Stimulated activated CD4-positive, alpha-beta T cell treated with anti-CD3 and anti-CD28 coated beads, Interleukin-1b, Interleukin-23, amount 100 ng/mL, for 48 hours (primary cell): ENCODE results near the gene PXN.
A peak's percentile ranks its signal among the peaks of the same experiment; 100 is the strongest.
"Not testable (repeated sequence)": the region's sequence is repeated elsewhere in the genome, so short reads cannot be mapped to it uniquely, and the experiment has no call there.

ENCODE experiments used
- DNase-seq: peaks from one replicate; pipeline ENCODE4 v3.0.0-alpha.2; 2020

PXN gene

DNA sequence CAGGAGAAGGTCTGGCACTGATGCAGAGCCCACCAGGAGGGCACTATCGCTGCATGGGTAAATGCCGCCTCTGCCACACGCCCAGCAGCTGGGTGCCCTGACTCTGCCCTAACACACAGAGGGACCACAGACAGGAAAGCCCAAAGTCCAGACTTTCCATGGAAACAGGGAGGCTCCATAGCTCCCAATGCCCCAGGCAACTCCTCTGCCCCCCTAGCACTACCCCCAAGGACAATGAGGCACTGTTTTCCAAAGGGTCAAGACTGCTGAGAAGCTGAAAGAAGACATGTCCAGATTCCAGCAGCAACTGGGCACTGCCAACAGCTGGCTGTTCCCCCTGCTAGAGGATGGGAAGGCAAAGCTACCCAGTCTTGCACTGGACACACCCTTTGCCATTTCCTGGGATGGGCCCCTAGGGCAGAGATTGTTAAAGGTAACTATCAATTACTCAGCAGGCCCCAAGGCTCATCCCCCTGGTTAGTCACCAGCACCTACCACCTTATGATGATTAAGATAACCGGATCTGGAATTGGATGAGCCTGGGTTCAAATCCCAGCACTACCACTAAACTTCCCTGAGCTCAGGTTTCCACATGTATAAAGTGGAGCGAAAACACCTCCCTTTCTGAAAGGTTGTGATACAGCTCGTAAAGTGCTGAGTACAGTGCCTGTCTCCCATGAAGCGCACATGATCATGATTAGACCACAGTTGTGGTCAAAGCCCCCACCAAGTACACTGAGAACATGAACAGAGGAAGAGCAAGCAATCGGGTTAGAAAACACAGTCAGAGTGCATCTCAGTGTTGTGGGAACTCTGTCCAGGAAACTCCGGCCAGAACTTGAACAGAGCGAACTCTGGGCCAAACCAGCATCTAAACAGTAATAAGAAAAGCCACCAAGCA, 3.3 kb downstream of the PXN start:
- DNase-seq = no peak

- DNase-seq = no peak
Measured at GRCh38 chr12:120260607-120261006, 4.9 kb downstream of the PXN start.

GRCh38 chr12:120259418-120260202, 5.9 kb downstream of the PXN start:
- DNase-seq = no peak

DNA sequence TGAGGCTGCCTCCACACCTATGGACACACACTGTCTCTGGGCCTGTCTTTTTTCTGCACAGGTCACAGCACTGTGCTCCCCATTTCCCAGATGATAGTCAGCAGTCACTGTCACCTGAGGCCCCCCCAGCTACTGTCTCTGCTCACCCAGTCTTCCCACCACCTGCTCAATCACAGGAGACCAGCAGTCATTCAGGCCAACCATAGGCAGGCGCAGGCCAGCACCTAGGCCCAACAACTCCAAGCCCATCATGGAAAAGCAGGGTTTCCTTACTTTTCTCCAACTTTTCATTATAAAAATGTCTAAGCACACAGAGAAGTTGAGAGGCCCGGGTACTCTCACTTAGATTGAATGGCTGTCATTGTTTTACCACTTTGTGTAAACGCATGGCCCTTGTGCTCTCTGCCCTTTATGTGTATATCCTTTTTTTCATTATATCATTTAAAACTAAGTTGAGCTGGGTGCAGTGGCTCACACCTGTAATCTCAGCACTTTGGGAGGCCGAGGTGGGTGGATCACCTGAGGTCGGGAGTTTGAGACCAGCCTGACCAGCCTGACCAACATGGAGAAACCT, 7.1 kb downstream of the PXN start:
- no peak for DNase-seq

GRCh38 chr12:120257041-120257821, 8.3 kb downstream of the PXN start:
- DNase-seq = no peak

DNA sequence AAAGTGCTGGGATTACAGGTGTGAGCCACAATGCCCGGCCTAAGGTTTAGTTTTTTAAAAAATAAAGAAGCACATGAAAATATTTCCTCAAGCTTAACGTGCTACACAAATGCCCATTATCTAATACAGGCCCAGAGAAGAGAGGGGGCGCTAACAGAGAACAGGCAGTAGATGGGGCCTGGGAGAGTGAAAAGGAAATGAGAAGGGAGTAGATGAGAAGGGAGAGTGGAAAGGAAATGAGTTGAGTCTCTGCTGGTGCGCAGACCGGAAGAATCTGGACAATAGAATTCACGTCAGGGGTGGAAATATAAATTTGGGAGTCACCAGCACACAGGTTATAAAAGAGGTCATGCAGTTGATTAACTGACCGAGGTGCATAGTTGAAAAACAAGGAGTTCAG, 10.7 kb downstream of the PXN start:
- no peak for DNase-seq

- not testable (repeated sequence) for DNase-seq
Measured at GRCh38 chr12:120253313-120253712, 12.2 kb downstream of the PXN start.

- DNase-seq = peak; percentile 80
Measured at GRCh38 chr12:120252071-120252906, 13.2 kb downstream of the PXN start.

- DNase-seq = not testable (repeated sequence)
Measured at GRCh38 chr12:120251364-120252070, 14.0 kb downstream of the PXN start.

DNA sequence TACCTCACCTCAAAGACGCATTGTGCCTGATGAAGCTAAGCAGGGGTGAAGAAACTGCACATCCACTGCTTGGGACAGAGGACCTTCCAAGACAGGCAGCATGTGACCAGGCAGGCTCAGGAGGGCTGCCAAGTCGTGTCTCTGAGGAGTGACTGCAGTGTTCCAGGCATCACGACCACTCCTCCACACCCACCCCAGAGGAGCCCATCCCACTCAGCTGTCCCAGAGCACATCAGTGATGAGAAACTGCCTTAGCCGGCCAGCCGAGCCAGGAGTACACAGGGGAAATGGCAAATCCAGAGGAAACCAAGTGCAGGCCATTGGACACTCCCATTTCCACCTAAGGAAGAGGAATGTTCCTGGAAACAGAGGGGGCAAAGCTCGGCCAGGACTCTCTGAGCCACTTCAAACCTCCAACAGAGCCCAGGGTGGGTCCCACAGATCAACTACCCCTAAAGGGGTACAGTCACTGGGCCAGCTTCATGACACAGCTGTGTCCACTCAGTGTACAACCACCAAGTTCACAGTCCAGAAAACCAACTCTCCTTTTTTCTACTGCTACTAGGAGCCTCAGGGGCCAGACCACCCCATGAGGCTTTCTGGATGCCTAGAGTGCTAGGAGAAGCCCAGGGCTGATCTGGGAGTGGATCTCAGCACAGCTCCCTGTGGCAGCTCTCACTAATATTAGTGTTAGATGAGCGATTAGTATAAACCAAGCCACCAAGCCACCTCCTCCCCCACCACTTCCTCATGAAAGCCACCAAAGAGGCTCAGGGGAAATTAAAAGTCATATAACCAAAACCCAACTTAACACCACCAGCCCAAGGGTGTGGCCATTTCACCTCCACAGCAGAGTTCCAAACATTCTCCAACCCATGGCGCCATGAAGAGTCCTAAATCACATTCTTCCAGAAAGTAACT, 15.4 kb downstream of the PXN start:
- DNase-seq = no peak

DNA sequence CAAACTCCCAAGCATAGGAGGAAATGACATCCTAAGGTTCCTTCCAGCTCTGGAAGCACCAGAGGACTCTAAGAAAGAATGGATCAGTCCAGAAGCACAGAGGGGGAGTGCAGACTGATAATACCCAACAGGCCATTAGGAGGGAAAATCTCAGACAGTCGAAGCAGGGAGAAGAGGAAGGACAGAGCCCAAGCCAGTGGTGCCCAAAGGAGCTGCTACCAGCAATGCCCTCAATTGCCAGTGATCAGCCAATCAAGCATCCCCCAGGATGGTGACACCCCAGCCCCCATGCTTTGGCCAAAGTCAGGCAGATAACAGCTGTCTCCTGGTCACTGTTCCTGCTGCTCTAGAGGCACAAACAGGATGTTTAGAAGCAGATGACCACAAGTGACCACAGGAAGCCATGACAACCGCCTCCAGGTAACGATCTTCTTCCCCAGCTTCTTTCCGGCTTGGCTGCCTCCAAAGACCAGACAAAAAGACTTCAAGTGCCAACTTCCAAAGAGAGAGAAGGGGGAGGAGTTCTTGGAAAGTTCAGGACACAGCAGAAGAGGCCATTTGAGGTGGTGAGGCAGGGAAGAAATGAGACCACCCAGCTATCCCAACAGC, 16.2 kb downstream of the PXN start:
- DNase-seq = no peak

DNA sequence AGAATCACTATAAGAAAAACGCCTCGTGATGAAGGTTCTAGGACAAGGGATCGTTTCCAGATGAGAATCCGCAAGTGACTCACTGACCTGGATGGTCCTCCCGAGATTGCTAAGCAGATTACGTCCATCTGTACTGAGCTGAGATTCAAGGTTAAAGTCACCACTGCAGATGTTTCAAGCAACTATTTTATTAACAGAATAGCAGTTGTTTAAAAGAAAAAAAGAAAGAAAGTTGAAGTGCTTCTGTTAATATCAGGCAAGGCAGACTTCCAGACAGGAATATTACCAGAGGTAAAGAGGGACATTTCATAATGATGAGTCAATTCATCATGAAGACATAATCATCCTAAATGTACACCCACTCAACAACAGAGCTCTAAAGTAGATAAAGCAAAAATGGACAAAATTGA, 17.9 kb downstream of the PXN start:
- no peak for DNase-seq

- no peak for DNase-seq
Measured at GRCh38 chr12:120247183-120247582, 18.3 kb downstream of the PXN start.

DNA sequence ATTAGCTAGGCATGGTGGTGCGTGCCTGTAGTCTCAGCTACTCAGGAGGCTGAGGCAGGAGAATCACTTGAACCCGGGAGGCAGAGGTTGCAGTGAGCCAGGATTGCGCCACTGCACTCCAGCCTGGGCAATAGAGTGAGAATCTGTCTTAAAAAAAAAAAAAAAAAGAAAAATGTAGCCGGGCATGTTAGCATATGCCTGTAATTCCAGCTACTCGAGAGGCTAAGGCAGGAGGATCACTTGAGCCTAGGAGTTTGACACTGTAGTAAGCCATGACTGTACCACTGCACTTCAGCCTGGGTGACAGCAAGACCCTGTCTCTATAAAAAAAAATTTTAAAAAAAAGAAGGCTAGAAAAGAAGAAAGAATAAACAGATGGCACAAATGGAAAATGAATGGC, 18.8 kb downstream of the PXN start:
- not testable (repeated sequence) for DNase-seq

GRCh38 chr12:120242971-120243699, 22.4 kb downstream of the PXN start:
- DNase-seq = no peak

- DNase-seq = no peak
Measured at GRCh38 chr12:120242275-120242799, 23.2 kb downstream of the PXN start.

- DNase-seq = no peak
Measured at GRCh38 chr12:120241561-120242274, 23.8 kb downstream of the PXN start.

DNA sequence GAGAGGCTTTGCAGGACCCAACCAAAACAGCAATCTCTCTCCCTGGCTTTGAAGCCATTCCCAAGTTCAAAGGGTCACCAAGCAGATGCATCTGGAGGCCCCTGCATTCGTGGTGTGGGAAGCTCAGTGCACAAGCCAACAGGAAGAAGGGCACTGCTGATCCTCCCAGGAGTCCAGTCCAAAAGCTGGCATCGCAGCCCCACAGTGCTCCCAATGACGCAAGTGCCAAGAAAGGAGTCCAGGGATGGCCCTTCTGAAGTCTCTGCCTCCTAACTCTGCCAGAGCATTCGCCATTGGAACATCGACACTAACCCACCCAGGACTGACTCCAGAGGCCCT, 25.1 kb downstream of the PXN start:
- no peak for DNase-seq
